Karpas-422 (cell line): ENCODE measurements around the gene TP53BP1. TPM values are rescaled to one million over a fixed set of nuclear protein-coding genes. Genes with fewer than 3 reads are reported as not detected.

Experiments
- DNase-seq: peaks from one replicate; pipeline ENCODE4 v3.0.0-alpha.2; 2015
- H2AFZ ChIP-seq: fragments of 200-600 bp; sonication (generic); 2 replicates; pipeline ENCODE4 v1.6.1; 2014; ENCODE audit warnings: antibody characterized with exemption, low read length, mixed read lengths
- H3K27ac ChIP-seq: fragments of 200-600 bp; sonication (generic); 2 replicates; pipeline ENCODE4 v1.5.1; 2014; ENCODE audit warnings: mild to moderate bottlenecking, low read length, moderate library complexity
- H3K27me3 ChIP-seq: fragments of 200-600 bp; sonication (generic); 2 replicates; pipeline ENCODE4 v1.6.1; 2014; ENCODE audit warnings: low read length, mixed read lengths
- H3K36me3 ChIP-seq: fragments of 200-600 bp; sonication (generic); 2 replicates; pipeline ENCODE4 v1.6.1; 2014; ENCODE audit warnings: low read length, mixed read lengths; ENCODE audit not compliant: insufficient read depth
- H3K4me1 ChIP-seq: fragments of 200-600 bp; sonication (generic); 2 replicates; pipeline ENCODE4 v1.6.1; 2014; ENCODE audit warnings: mild to moderate bottlenecking, low read length, mixed read lengths
- H3K4me2 ChIP-seq: fragments of 200-600 bp; sonication (generic); 2 replicates; pipeline ENCODE4 v1.6.1; 2014; ENCODE audit warnings: low read length, low read depth, mild to moderate bottlenecking; ENCODE audit not compliant: poor library complexity, severe bottlenecking
- H3K4me3 ChIP-seq: fragments of 200-600 bp; sonication (generic); 2 replicates; pipeline ENCODE4 v1.5.1; 2014; ENCODE audit warnings: mild to moderate bottlenecking, antibody characterized with exemption, low read length, mixed read lengths
- H3K79me2 ChIP-seq: fragments of 200-600 bp; sonication (generic); 2 replicates; pipeline ENCODE4 v1.6.1; 2014; ENCODE audit warnings: mild to moderate bottlenecking, low read length, mixed read lengths
- H3K9ac ChIP-seq: fragments of 200-600 bp; sonication (generic); 2 replicates; pipeline ENCODE4 v1.6.0; 2014; ENCODE audit warnings: low read length
- H3K9me2 ChIP-seq: fragments of 200-600 bp; sonication (generic), shearing (Covaris generic); replicated peaks from 2 replicates; pipeline ENCODE4 v1.6.0; 2014; ENCODE audit warnings: mild to moderate bottlenecking, low read length, moderate library complexity; ENCODE audit not compliant: insufficient read depth
- H3K9me3 ChIP-seq: fragments of 300-700, 200-600 bp; sonication (generic); 2 replicates; pipeline ENCODE4 v1.6.1; 2014; ENCODE audit warnings: low read length, mixed read lengths
- H4K20me1 ChIP-seq: fragments of 200-600 bp; sonication (generic); 2 replicates; pipeline ENCODE4 v1.6.1; 2014; ENCODE audit warnings: mild to moderate bottlenecking, antibody characterized with exemption, low read length, low read depth; ENCODE audit not compliant: insufficient read depth
- total RNA-seq: library from RNA; depleted of rRNA; stranded (reverse); fragments of >200 nt; shearing (Covaris generic); gene quantifications from 2 replicates; pipeline ENCODE4 v1.2.3, GENCODE V29; 2014; ENCODE audit warnings: low replicate concordance

Gene TP53BP1
- total RNA-seq, 1 experiment from 2014 or later = 62.7 TPM

- DNase-seq = no peak
- Histone ChIP-seq H3K9ac (0 out of 2 replicates have a peak overlapping the region, but pooled peaks have one; percentile 25), H3K27me3 (no peaks in the 10 kb centered on the region), H3K27ac (no peak overlapping the region), H3K4me1 (peaks cover 23% of the 10 kb centered on the region), H4K20me1 (no peaks in the 10 kb centered on the region), H3K79me2 (no peaks in the 10 kb centered on the region), H3K36me3 (no peaks in the 10 kb centered on the region), H3K9me3 (no peaks in the 10 kb centered on the region), H3K4me3 (no peak overlapping the region), H3K9me2 (no peaks in the 10 kb centered on the region), H2AFZ (no peak overlapping the region), H3K4me2 (peak overlapping the region; percentile 29)
These were observed 22.8 kb upstream of the TP53BP1 start for GRCh38 chr15:43515741-43516140.

- DNase-seq = peak; percentile 77
- no peak overlapping the region for H3K4me2 ChIP-seq
These were observed 21.5 kb upstream of the TP53BP1 start for GRCh38 chr15:43514241-43515057.

GRCh38 chr15:43513550-43513949 lies 20.6 kb upstream of the TP53BP1 start:
- no peaks in the 10 kb centered on the region for H3K9me2 ChIP-seq
- no peak for DNase-seq
- no peak overlapping the region for H2AFZ ChIP-seq

More at GRCh38 chr15:43514241-43515057, 21.5 kb upstream of the TP53BP1 start:
- peaks cover 33% of the 10 kb centered on the region for H3K4me1 ChIP-seq
- no peaks in the 10 kb centered on the region for H3K27me3 ChIP-seq
- no peaks in the 10 kb centered on the region for H4K20me1 ChIP-seq
- H3K4me3 ChIP-seq = no peak overlapping the region
- H3K79me2 ChIP-seq = no peaks in the 10 kb centered on the region
- H3K27ac ChIP-seq = no peak overlapping the region
- no peak overlapping the region for H3K9ac ChIP-seq
- H3K36me3 ChIP-seq = no peaks in the 10 kb centered on the region
- no peaks in the 10 kb centered on the region for H3K9me2 ChIP-seq
- no peak overlapping the region for H2AFZ ChIP-seq
- no peaks in the 10 kb centered on the region for H3K9me3 ChIP-seq

GRCh38 chr15:43511012-43511885 lies 18.3 kb upstream of the TP53BP1 start:
- no peaks in the 10 kb centered on the region for H3K9me2 ChIP-seq
- no peaks in the 10 kb centered on the region for H3K9me3 ChIP-seq
- H3K79me2 ChIP-seq = no peaks in the 10 kb centered on the region
- peak overlapping the region; percentile 64 for H3K4me3 ChIP-seq
- H3K4me2 ChIP-seq = peak overlapping the region; percentile 96
- peak overlapping the region; percentile 58 for H3K9ac ChIP-seq
- H3K36me3 ChIP-seq = no peaks in the 10 kb centered on the region; the same call in 1 of the 2 replicates
- peak; percentile 65 for DNase-seq
- H3K4me1 ChIP-seq = peaks cover 29% of the 10 kb centered on the region
- no peaks in the 10 kb centered on the region for H4K20me1 ChIP-seq
- peak overlapping the region; percentile 47; the same call in 1 of the 2 replicates for H2AFZ ChIP-seq
- no peak overlapping the region for H3K27ac ChIP-seq
- no peaks in the 10 kb centered on the region for H3K27me3 ChIP-seq

More at GRCh38 chr15:43513550-43513949, 20.6 kb upstream of the TP53BP1 start:
- Histone ChIP-seq H3K4me2 (no peak overlapping the region), H3K36me3 (no peaks in the 10 kb centered on the region), H4K20me1 (no peaks in the 10 kb centered on the region), H3K9me3 (no peaks in the 10 kb centered on the region), H3K4me3 (no peak overlapping the region), H3K27ac (no peak overlapping the region), H3K27me3 (no peaks in the 10 kb centered on the region), H3K9ac (no peak overlapping the region), H3K4me1 (peaks cover 36% of the 10 kb centered on the region), H3K79me2 (no peaks in the 10 kb centered on the region)

- Histone ChIP-seq H3K9ac (peak overlapping the region; percentile 84), H3K27me3 (no peaks in the 10 kb centered on the region), H2AFZ (peak overlapping the region; percentile 88), H3K79me2 (no peaks in the 10 kb centered on the region), H3K4me2 (peak overlapping the region; percentile 96), H4K20me1 (no peaks in the 10 kb centered on the region), H3K27ac (peak overlapping the region; percentile 79), H3K9me3 (no peaks in the 10 kb centered on the region), H3K36me3 (no peaks in the 10 kb centered on the region; the same call in 1 of the 2 replicates), H3K4me1 (peaks cover 21% of the 10 kb centered on the region), H3K9me2 (no peaks in the 10 kb centered on the region), H3K4me3 (peak overlapping the region; percentile 79)
- DNase-seq = peak; percentile 100
These were observed 17.4 kb upstream of the TP53BP1 start for GRCh38 chr15:43510200-43511011.

GRCh38 chr15:43509660-43510199 lies 16.8 kb upstream of the TP53BP1 start:
- Histone ChIP-seq H3K79me2 (no peaks in the 10 kb centered on the region), H4K20me1 (no peaks in the 10 kb centered on the region), H3K9ac (peak overlapping the region; percentile 84), H3K9me3 (no peaks in the 10 kb centered on the region), H3K4me3 (peak overlapping the region; percentile 79), H3K4me1 (peaks cover 21% of the 10 kb centered on the region), H3K27me3 (no peaks in the 10 kb centered on the region), H3K36me3 (no peaks in the 10 kb centered on the region; the same call in 1 of the 2 replicates), H3K27ac (peak overlapping the region; percentile 79), H3K9me2 (no peaks in the 10 kb centered on the region), H2AFZ (peak overlapping the region; percentile 88; the same call in 1 of the 2 replicates), H3K4me2 (peak overlapping the region; percentile 96)
- DNase-seq = no peak

GRCh38 chr15:43508991-43509659 lies 16.2 kb upstream of the TP53BP1 start:
- Histone ChIP-seq H3K27me3 (no peaks in the 10 kb centered on the region), H3K4me2 (peak overlapping the region; percentile 96), H3K9me3 (no peaks in the 10 kb centered on the region), H3K4me1 (peaks cover 21% of the 10 kb centered on the region), H3K4me3 (peak overlapping the region; percentile 79; the same call in 1 of the 2 replicates), H3K79me2 (no peaks in the 10 kb centered on the region), H3K27ac (no peak overlapping the region), H2AFZ (no peak overlapping the region), H4K20me1 (no peaks in the 10 kb centered on the region), H3K9me2 (no peaks in the 10 kb centered on the region), H3K36me3 (no peaks in the 10 kb centered on the region; the same call in 1 of the 2 replicates), H3K9ac (peak overlapping the region; percentile 84)
- DNase-seq = peak; percentile 28
